OCI-LY1 (cell line): ENCODE data around the gene CYYR1.

Experiments
- H2AFZ ChIP-seq: fragments of 200-600 bp; sonication (generic), shearing (Covaris generic); 2 replicates; pipeline ENCODE4 v1.6.0; 2014; ENCODE audit warnings: antibody characterized with exemption, mild to moderate bottlenecking, low read length
- H3F3A ChIP-seq: fragments of 200-600 bp; sonication (generic), shearing (Covaris generic); 2 replicates; pipeline ENCODE4 v1.6.0; 2014; ENCODE audit warnings: mild to moderate bottlenecking, antibody characterized with exemption, low read length, moderate library complexity; ENCODE audit not compliant: insufficient read depth
- H3K27ac ChIP-seq: fragments of 200-600 bp; sonication (generic); 2 replicates; pipeline ENCODE4 v1.5.1; 2014; ENCODE audit warnings: low read length, mixed run types, mild to moderate bottlenecking, low read depth; ENCODE audit not compliant: poor library complexity, severe bottlenecking
- H3K27me3 ChIP-seq: fragments of 200-600 bp; sonication (generic); 2 replicates; pipeline ENCODE4 v1.6.0; 2014; ENCODE audit warnings: antibody characterized with exemption, mild to moderate bottlenecking, low read length, moderate library complexity; ENCODE audit not compliant: insufficient read depth
- H3K36me3 ChIP-seq: fragments of 200-600 bp; sonication (generic); 2 replicates; pipeline ENCODE4 v1.6.1; 2014; ENCODE audit warnings: mild to moderate bottlenecking, antibody characterized with exemption, low read length, moderate library complexity, mixed read lengths; ENCODE audit not compliant: insufficient read depth
- H3K4me1 ChIP-seq: fragments of 200-600 bp; sonication (generic); 2 replicates; pipeline ENCODE4 v1.5.1; 2014; ENCODE audit warnings: mild to moderate bottlenecking, low read length, moderate library complexity; ENCODE audit not compliant: insufficient read depth, severe bottlenecking
- H3K4me2 ChIP-seq: fragments of 200-600 bp; sonication (generic), shearing (Covaris generic); 2 replicates; pipeline ENCODE4 v1.6.1; 2014; ENCODE audit warnings: low read length
- H3K4me3 ChIP-seq: fragments of 200-600 bp; sonication (generic); 2 replicates; pipeline ENCODE4 v1.5.1; 2014; ENCODE audit warnings: low read length, low read depth, mild to moderate bottlenecking, mixed read lengths; ENCODE audit not compliant: poor library complexity, severe bottlenecking
- H3K79me2 ChIP-seq: fragments of 200-600 bp; shearing (Covaris generic); 2 replicates; pipeline ENCODE4 v1.6.1; 2016; ENCODE audit warnings: mixed run types, low read length, mixed read lengths; ENCODE audit not compliant: insufficient read depth
- H3K9ac ChIP-seq: fragments of 200-600 bp; sonication (generic), shearing (Covaris generic); 2 replicates; pipeline ENCODE4 v1.6.1; 2014; ENCODE audit warnings: mild to moderate bottlenecking, low read length, mixed read lengths
- H3K9me2 ChIP-seq: fragments of 200-600 bp; sonication (generic), shearing (Covaris generic); 2 replicates; pipeline ENCODE4 v1.6.1; 2014; ENCODE audit warnings: low read depth, mild to moderate bottlenecking, low read length, mixed read lengths
- H3K9me3 ChIP-seq: fragments of 200-600 bp; shearing (Covaris generic); 2 replicates; pipeline ENCODE4 v1.6.1; 2014; ENCODE audit warnings: low read length, mixed read lengths
- H4K20me1 ChIP-seq: fragments of 200-600 bp; sonication (generic), shearing (Covaris generic); 2 replicates; pipeline ENCODE4 v1.6.0; 2016; ENCODE audit warnings: mild to moderate bottlenecking, low read length; ENCODE audit not compliant: insufficient read depth
- EZH2 ChIP-seq: fragments of 200-600 bp; sonication (generic), shearing (Covaris generic); IDR thresholded peaks from 2 replicates; pipeline ENCODE4 v1.8.0; 2017; ENCODE audit warnings: borderline replicate concordance, mixed run types, mild to moderate bottlenecking, antibody characterized with exemption, low read length, moderate library complexity, mixed read lengths
- TF ChIP-seq, protein P1 (sequence below): fragments of 200-600 bp; sonication (generic), shearing (Covaris generic); IDR thresholded peaks from 2 replicates; pipeline ENCODE4 v1.5.1; 2017; ENCODE audit warnings: mild to moderate bottlenecking, antibody characterized with exemption, low read length, moderate library complexity, mixed read lengths

Gene CYYR1

GRCh38 chr21:26495283-26495849 lies 77.7 kb downstream of the CYYR1 start:
- peaks cover 7% of the 10 kb centered on the region for H3K4me1 ChIP-seq
- H3K4me2 ChIP-seq = peak overlapping the region; percentile 1; the same call in 1 of the 2 replicates
- H3K9me3 ChIP-seq = no peaks in the 10 kb centered on the region
- H3K36me3 ChIP-seq = no peaks in the 10 kb centered on the region
- H3K27ac ChIP-seq = no peak overlapping the region
- no peaks in the 10 kb centered on the region for H3K9me2 ChIP-seq
- no peaks in the 10 kb centered on the region for H3K79me2 ChIP-seq
- peak overlapping the region; percentile 4 for H3K4me3 ChIP-seq
- no peaks in the 10 kb centered on the region for H3F3A ChIP-seq
- H2AFZ ChIP-seq = peak overlapping the region; percentile 19; the same call in 1 of the 2 replicates
- H3K9ac ChIP-seq = no peak overlapping the region
- no peaks in the 10 kb centered on the region for H4K20me1 ChIP-seq
- TF ChIP-seq, protein P1, sequence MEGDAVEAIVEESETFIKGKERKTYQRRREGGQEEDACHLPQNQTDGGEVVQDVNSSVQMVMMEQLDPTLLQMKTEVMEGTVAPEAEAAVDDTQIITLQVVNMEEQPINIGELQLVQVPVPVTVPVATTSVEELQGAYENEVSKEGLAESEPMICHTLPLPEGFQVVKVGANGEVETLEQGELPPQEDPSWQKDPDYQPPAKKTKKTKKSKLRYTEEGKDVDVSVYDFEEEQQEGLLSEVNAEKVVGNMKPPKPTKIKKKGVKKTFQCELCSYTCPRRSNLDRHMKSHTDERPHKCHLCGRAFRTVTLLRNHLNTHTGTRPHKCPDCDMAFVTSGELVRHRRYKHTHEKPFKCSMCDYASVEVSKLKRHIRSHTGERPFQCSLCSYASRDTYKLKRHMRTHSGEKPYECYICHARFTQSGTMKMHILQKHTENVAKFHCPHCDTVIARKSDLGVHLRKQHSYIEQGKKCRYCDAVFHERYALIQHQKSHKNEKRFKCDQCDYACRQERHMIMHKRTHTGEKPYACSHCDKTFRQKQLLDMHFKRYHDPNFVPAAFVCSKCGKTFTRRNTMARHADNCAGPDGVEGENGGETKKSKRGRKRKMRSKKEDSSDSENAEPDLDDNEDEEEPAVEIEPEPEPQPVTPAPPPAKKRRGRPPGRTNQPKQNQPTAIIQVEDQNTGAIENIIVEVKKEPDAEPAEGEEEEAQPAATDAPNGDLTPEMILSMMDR = no peak
- TF ChIP-seq EZH2 = no peak
- H3K27me3 ChIP-seq = no peaks in the 10 kb centered on the region

DNA sequence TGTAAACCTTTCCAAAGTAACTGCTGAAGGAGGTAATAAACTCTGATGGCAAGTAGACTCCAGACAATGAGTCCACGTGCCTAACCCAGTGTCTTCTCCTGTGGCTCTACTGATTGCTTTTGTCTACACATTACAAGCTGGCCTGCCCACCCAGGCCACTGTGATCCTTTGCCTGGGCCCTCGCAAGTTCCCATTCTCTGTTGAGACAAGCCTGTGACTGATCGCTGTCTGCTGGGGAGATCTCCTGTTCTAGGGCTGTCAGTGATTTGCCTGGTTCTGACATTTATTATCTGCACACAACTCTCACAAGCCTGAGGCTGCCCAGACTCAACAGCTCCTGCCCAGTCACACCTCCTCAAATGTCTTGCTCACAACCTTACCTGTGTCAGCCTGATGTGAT lies 81.4 kb downstream of the CYYR1 start:
- Histone ChIP-seq H3K9me3 (no peaks in the 10 kb centered on the region; the same call in 1 of the 2 replicates), H3K79me2 (no peaks in the 10 kb centered on the region), H2AFZ (no peak overlapping the region), H3K27me3 (no peaks in the 10 kb centered on the region), H3K4me1 (peaks cover 7% of the 10 kb centered on the region), H3F3A (no peaks in the 10 kb centered on the region), H4K20me1 (no peaks in the 10 kb centered on the region), H3K9ac (no peak overlapping the region), H3K4me2 (no peak overlapping the region), H3K9me2 (no peaks in the 10 kb centered on the region), H3K36me3 (no peaks in the 10 kb centered on the region), H3K27ac (no peak overlapping the region), H3K4me3 (no peak overlapping the region)
- no peak for TF ChIP-seq EZH2

GRCh38 chr21:26490771-26491170 lies 82.3 kb downstream of the CYYR1 start:
- no peak overlapping the region for H3K4me2 ChIP-seq
- H3F3A ChIP-seq = no peaks in the 10 kb centered on the region
- no peaks in the 10 kb centered on the region for H3K79me2 ChIP-seq
- H3K4me3 ChIP-seq = no peak overlapping the region
- no peak overlapping the region for H3K27ac ChIP-seq
- H3K9me2 ChIP-seq = no peaks in the 10 kb centered on the region
- H3K27me3 ChIP-seq = peaks cover 2% of the 10 kb centered on the region; the same call in 1 of the 2 replicates
- no peak overlapping the region for H3K9ac ChIP-seq
- peaks cover 7% of the 10 kb centered on the region for H3K4me1 ChIP-seq
- no peaks in the 10 kb centered on the region for H4K20me1 ChIP-seq
- H3K36me3 ChIP-seq = no peaks in the 10 kb centered on the region
- H3K9me3 ChIP-seq = no peaks in the 10 kb centered on the region; the same call in 1 of the 2 replicates
- H2AFZ ChIP-seq = no peak overlapping the region
- TF ChIP-seq, protein P1 = no peak
- TF ChIP-seq EZH2 = no peak

DNA sequence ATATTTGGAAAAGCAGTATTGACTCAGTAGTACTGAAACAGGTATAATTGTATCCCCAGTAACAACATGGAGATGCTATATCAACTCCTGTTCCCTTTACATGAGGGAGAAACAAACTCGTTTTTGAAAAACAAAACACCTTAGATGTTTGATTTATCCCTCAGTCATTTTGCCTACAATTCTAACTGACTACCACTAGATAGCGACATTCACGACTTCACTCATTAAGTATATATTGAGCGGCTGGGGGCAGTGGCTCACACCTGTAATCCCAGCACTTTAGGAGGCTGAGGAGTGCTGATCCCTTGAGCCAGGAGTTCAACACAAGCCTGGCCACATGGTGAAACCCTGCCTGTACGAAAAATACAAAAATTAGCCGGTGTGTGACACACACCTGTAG lies 83.3 kb downstream of the CYYR1 start:
- Histone ChIP-seq H3K9me3 (no peaks in the 10 kb centered on the region; the same call in 1 of the 2 replicates), H3K4me1 (no peaks in the 10 kb centered on the region), H3K9ac (no peak overlapping the region), H3K9me2 (no peaks in the 10 kb centered on the region), H3K4me3 (no peak overlapping the region), H2AFZ (no peak overlapping the region), H3K4me2 (no peak overlapping the region), H3K27ac (no peak overlapping the region), H3F3A (no peaks in the 10 kb centered on the region), H3K27me3 (peaks cover 3% of the 10 kb centered on the region; the same call in 1 of the 2 replicates), H4K20me1 (no peaks in the 10 kb centered on the region), H3K79me2 (no peaks in the 10 kb centered on the region), H3K36me3 (no peaks in the 10 kb centered on the region)
- TF ChIP-seq EZH2 = no peak
- TF ChIP-seq, protein P1 = peak; percentile 40; the same call in 1 of the 2 replicates
